ENCODE data around the gene ACTN4. TPM values are rescaled to one million over a fixed set of nuclear protein-coding genes. Genes with fewer than 3 reads are reported as not detected.

ACTN4 gene
- total and polyA plus RNA-seq, 2 donors (not counting 1 experiment from before 2014, with no cell fraction given), result 127 to 683 TPM

- no peaks in the 10 kb centered on the region for H4K20me1 ChIP-seq (ENCODE audit: control insufficient read depth, extremely low read depth, insufficient read depth, low read length)
- H3K27ac ChIP-seq (ENCODE audit: insufficient read depth, low read length), result no peak overlapping the region
- H3K9me3 ChIP-seq (ENCODE audit: control insufficient read depth, insufficient read depth, low read depth, low read length), result no peaks in the 10 kb centered on the region
- H3K27me3 ChIP-seq (ENCODE audit: control insufficient read depth, insufficient read depth, low read length), result no peaks in the 10 kb centered on the region
- DNase-seq (ENCODE audit: low read depth in 2 of 2), result no peak
- H3K4me1 ChIP-seq (ENCODE audit: control insufficient read depth, extremely low read depth, insufficient read depth, low read length), result no peaks in the 10 kb centered on the region
- no peak overlapping the region for H3K4me3 ChIP-seq (replicated peaks in 1 of 4; ENCODE audit: control extremely low read depth in 1 of 4, insufficient read depth in 1 of 4, low read depth in 3 of 4, low read length in 4 of 4)
- H3K9ac ChIP-seq (ENCODE audit: insufficient read depth, low read length), result no peak overlapping the region
- no peak overlapping the region for H3K4me2 ChIP-seq (ENCODE audit: extremely low read depth, insufficient read depth, low read length)
- peaks cover 67% of the 10 kb centered on the region for H3K36me3 ChIP-seq (ENCODE audit: control insufficient read depth, insufficient read depth, low read length)
- TF ChIP-seq, protein P1, sequence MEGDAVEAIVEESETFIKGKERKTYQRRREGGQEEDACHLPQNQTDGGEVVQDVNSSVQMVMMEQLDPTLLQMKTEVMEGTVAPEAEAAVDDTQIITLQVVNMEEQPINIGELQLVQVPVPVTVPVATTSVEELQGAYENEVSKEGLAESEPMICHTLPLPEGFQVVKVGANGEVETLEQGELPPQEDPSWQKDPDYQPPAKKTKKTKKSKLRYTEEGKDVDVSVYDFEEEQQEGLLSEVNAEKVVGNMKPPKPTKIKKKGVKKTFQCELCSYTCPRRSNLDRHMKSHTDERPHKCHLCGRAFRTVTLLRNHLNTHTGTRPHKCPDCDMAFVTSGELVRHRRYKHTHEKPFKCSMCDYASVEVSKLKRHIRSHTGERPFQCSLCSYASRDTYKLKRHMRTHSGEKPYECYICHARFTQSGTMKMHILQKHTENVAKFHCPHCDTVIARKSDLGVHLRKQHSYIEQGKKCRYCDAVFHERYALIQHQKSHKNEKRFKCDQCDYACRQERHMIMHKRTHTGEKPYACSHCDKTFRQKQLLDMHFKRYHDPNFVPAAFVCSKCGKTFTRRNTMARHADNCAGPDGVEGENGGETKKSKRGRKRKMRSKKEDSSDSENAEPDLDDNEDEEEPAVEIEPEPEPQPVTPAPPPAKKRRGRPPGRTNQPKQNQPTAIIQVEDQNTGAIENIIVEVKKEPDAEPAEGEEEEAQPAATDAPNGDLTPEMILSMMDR (conservative IDR thresholded peaks at IDR 0.05 in 1 of 2, IDR thresholded peaks at IDR 0.05 in 1 of 2; ENCODE audit: low read depth in 1 of 2, low read length in 2 of 2), result no peak
- no peak for TF ChIP-seq EZH2 (IDR thresholded peaks at IDR 0.05; ENCODE audit: low read length, missing control alignments)
- peaks cover 3% of the 10 kb centered on the region for H3K79me2 ChIP-seq (ENCODE audit: control insufficient read depth, insufficient read depth, low read length)
- no peak overlapping the region for H2AFZ ChIP-seq (ENCODE audit: low read length)
Observed at GRCh38 chr19:38726761-38727301, 79.4 kb downstream of the ACTN4 start.

- Histone ChIP-seq H3K4me1 (ENCODE audit: control insufficient read depth, extremely low read depth, insufficient read depth, low read length) (no peaks in the 10 kb centered on the region), H3K9me3 (ENCODE audit: control insufficient read depth, insufficient read depth, low read depth, low read length) (no peaks in the 10 kb centered on the region), H3K27me3 (ENCODE audit: control insufficient read depth, insufficient read depth, low read length) (no peaks in the 10 kb centered on the region), H3K36me3 (ENCODE audit: control insufficient read depth, insufficient read depth, low read length) (peaks cover 63% of the 10 kb centered on the region), H3K79me2 (ENCODE audit: control insufficient read depth, insufficient read depth, low read length) (peaks cover 2% of the 10 kb centered on the region), H3K9ac (ENCODE audit: insufficient read depth, low read length) (no peak overlapping the region), H3K27ac (ENCODE audit: insufficient read depth, low read length) (no peak overlapping the region), H4K20me1 (ENCODE audit: control insufficient read depth, extremely low read depth, insufficient read depth, low read length) (no peaks in the 10 kb centered on the region), H2AFZ (ENCODE audit: low read length) (no peak overlapping the region), H3K4me2 (ENCODE audit: extremely low read depth, insufficient read depth, low read length) (no peak overlapping the region), H3K4me3 (replicated peaks in 1 of 4; ENCODE audit: control extremely low read depth in 1 of 4, insufficient read depth in 1 of 4, low read depth in 3 of 4, low read length in 4 of 4) (no peak overlapping the region)
- no peak for TF ChIP-seq EZH2 (IDR thresholded peaks at IDR 0.05; ENCODE audit: low read length, missing control alignments)
- TF ChIP-seq, protein P1 (conservative IDR thresholded peaks at IDR 0.05 in 1 of 2, IDR thresholded peaks at IDR 0.05 in 1 of 2; ENCODE audit: low read depth in 1 of 2, low read length in 2 of 2), result no peak
- DNase-seq (ENCODE audit: low read depth in 2 of 2), result no peak
Observed at GRCh38 chr19:38727306-38727867, 79.9 kb downstream of the ACTN4 start.

DNA sequence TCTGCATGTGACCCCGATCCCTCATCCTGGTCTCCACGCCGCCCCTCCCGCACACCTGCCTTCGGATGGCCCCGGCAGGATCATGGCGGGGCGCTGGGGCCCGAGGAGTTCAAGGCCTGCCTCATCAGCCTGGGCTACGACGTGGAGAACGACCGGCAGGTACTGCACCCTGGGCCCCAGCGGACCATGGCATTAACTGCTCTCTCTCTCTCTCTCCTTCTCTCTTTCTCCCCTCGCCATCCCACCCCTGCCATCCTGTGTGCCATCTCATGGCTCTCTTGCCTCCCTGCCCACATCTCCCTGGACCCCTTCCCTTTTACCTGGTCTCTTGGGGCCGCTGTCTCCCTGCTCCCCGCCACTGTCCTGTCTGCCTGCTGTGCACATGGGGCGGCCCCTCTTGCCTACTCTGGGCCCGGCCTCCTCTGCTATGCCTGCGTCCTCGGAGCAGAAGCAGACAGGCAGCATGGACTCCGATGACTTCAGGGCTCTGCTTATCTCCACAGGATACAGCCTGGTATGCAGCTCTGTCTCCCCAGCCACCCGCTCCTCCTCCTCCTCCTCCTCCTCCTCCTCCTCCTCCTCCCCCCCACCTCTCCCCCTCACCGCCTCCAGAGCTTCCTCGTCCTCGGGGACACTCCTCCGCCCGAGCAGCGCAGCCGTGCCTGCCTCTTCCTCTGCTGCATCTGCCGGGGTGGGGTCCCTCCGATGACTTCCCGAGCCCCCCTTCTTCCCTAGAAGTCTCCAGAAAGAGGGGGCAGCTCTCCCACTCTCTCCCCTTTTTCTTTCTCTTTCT is 80.6 kb downstream of the ACTN4 start:
- DNase-seq (ENCODE audit: low read depth in 2 of 2), result no peak
- H3K4me1 ChIP-seq (ENCODE audit: control insufficient read depth, extremely low read depth, insufficient read depth, low read length), result no peaks in the 10 kb centered on the region
- no peak overlapping the region for H3K9ac ChIP-seq (ENCODE audit: insufficient read depth, low read length)
- H3K79me2 ChIP-seq (ENCODE audit: control insufficient read depth, insufficient read depth, low read length), result peaks cover 2% of the 10 kb centered on the region
- no peak for TF ChIP-seq EZH2 (IDR thresholded peaks at IDR 0.05; ENCODE audit: low read length, missing control alignments)
- TF ChIP-seq, protein P1 (conservative IDR thresholded peaks at IDR 0.05 in 1 of 2, IDR thresholded peaks at IDR 0.05 in 1 of 2; ENCODE audit: low read depth in 1 of 2, low read length in 2 of 2), result no peak
- no peaks in the 10 kb centered on the region for H3K9me3 ChIP-seq (ENCODE audit: control insufficient read depth, insufficient read depth, low read depth, low read length)
- H4K20me1 ChIP-seq (ENCODE audit: control insufficient read depth, extremely low read depth, insufficient read depth, low read length), result no peaks in the 10 kb centered on the region
- H3K4me3 ChIP-seq (replicated peaks in 1 of 4; ENCODE audit: control extremely low read depth in 1 of 4, insufficient read depth in 1 of 4, low read depth in 3 of 4, low read length in 4 of 4), result no peak overlapping the region
- no peak overlapping the region for H2AFZ ChIP-seq (ENCODE audit: low read length)
- no peaks in the 10 kb centered on the region for H3K27me3 ChIP-seq (ENCODE audit: control insufficient read depth, insufficient read depth, low read length)
- peaks cover 56% of the 10 kb centered on the region for H3K36me3 ChIP-seq (ENCODE audit: control insufficient read depth, insufficient read depth, low read length)
- H3K4me2 ChIP-seq (ENCODE audit: extremely low read depth, insufficient read depth, low read length), result no peak overlapping the region
- no peak overlapping the region for H3K27ac ChIP-seq (ENCODE audit: insufficient read depth, low read length)

Data from fibroblast of lung (primary cell).